H1 (cell line): Measurements from ENCODE around the gene CUX1.

Source experiments
- CEBPB ChIP-seq: IDR thresholded peaks from 2 replicates; pipeline ENCODE4 v1.6.1; 2012; ENCODE audit warnings: low read depth, low read length
- POLR2A ChIP-seq, 2 experiments: IDR thresholded peaks; 1 replicate in 1 of 2; 2 replicates in 1 of 2; pipeline ENCODE4 v1.6.1; 2011; ENCODE audit warnings: low read depth in 2 of 2, low read length in 2 of 2, mild to moderate bottlenecking in 2 of 2; ENCODE audit errors: control extremely low read depth in 1 of 2
- POLR2AphosphoS5 ChIP-seq: IDR thresholded peaks from 2 replicates; pipeline ENCODE4 v1.6.1; 2011; ENCODE audit warnings: low read depth, low read length
- POU5F1 ChIP-seq: IDR thresholded peaks from 2 replicates; pipeline ENCODE4 v1.6.1; 2011; ENCODE audit warnings: low read depth, mild to moderate bottlenecking, low read length, moderate library complexity
- TF ChIP-seq, protein P1 (sequence below), 3 experiments: IDR thresholded peaks; 1 replicate in 2 of 3; 2 replicates in 1 of 3; pipeline versions ENCODE4 v1.5.1 to v1.6.1; 2011; ENCODE audit warnings: low read length in 3 of 3, mild to moderate bottlenecking in 3 of 3, inconsistent platforms in 2 of 3, low read depth in 1 of 3, moderate library complexity in 1 of 3; ENCODE audit not compliant: insufficient read depth in 1 of 3; ENCODE audit errors: control extremely low read depth in 1 of 3
- TF ChIP-seq, protein P2 (sequence below): fragments of 300-600 bp; sonication (generic); IDR thresholded peaks from 2 replicates; pipeline ENCODE4 v1.7.1; 2012; ENCODE audit warnings: low read length, moderate library complexity, mild to moderate bottlenecking, inconsistent platforms; ENCODE audit not compliant: insufficient replicate concordance

DNA sequence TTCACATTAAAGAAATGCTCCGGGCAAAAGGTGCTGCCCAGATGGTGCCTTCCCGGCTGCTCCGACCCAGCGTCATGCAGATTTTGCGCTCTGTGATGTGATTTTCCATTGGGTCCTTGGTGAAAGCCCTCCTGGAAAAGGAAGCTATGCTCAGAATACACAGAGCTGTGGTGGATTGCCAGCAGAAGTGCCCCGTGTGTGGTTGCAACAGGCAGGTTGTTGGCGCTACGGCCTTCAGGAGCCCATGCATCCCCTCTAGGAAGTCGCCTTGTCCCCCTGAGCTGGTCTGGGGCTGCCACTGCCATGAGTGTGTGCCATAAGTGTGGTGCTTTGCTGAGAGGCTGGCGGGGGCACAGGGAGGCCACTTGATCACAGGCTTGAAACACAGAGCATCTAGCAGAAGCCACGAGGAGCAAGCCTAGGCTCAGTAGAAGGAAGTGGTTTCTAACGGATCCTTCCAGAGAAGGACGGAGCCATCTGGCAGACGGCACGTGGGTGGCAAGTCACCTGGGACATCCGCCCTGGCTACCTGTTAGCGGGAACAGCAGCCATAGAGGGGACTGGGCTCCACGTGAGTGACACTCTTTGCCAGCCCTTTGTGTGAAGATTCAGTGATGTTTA, 210.9 kb downstream of the CUX1 start:
- TF ChIP-seq POLR2A (IDR thresholded peaks at IDR 0.05; ENCODE audit: control extremely low read depth in 1 of 2, low read depth in 2 of 2, low read length in 2 of 2) (no peak), CEBPB (no peak), POLR2AphosphoS5 (no peak), POU5F1 (no peak)
- TF ChIP-seq, protein P1, sequence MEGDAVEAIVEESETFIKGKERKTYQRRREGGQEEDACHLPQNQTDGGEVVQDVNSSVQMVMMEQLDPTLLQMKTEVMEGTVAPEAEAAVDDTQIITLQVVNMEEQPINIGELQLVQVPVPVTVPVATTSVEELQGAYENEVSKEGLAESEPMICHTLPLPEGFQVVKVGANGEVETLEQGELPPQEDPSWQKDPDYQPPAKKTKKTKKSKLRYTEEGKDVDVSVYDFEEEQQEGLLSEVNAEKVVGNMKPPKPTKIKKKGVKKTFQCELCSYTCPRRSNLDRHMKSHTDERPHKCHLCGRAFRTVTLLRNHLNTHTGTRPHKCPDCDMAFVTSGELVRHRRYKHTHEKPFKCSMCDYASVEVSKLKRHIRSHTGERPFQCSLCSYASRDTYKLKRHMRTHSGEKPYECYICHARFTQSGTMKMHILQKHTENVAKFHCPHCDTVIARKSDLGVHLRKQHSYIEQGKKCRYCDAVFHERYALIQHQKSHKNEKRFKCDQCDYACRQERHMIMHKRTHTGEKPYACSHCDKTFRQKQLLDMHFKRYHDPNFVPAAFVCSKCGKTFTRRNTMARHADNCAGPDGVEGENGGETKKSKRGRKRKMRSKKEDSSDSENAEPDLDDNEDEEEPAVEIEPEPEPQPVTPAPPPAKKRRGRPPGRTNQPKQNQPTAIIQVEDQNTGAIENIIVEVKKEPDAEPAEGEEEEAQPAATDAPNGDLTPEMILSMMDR (IDR thresholded peaks at IDR 0.05; ENCODE audit: control extremely low read depth in 1 of 3, insufficient read depth in 1 of 3, low read depth in 1 of 3, low read length in 3 of 3), result no peak
- TF ChIP-seq, protein P2, sequence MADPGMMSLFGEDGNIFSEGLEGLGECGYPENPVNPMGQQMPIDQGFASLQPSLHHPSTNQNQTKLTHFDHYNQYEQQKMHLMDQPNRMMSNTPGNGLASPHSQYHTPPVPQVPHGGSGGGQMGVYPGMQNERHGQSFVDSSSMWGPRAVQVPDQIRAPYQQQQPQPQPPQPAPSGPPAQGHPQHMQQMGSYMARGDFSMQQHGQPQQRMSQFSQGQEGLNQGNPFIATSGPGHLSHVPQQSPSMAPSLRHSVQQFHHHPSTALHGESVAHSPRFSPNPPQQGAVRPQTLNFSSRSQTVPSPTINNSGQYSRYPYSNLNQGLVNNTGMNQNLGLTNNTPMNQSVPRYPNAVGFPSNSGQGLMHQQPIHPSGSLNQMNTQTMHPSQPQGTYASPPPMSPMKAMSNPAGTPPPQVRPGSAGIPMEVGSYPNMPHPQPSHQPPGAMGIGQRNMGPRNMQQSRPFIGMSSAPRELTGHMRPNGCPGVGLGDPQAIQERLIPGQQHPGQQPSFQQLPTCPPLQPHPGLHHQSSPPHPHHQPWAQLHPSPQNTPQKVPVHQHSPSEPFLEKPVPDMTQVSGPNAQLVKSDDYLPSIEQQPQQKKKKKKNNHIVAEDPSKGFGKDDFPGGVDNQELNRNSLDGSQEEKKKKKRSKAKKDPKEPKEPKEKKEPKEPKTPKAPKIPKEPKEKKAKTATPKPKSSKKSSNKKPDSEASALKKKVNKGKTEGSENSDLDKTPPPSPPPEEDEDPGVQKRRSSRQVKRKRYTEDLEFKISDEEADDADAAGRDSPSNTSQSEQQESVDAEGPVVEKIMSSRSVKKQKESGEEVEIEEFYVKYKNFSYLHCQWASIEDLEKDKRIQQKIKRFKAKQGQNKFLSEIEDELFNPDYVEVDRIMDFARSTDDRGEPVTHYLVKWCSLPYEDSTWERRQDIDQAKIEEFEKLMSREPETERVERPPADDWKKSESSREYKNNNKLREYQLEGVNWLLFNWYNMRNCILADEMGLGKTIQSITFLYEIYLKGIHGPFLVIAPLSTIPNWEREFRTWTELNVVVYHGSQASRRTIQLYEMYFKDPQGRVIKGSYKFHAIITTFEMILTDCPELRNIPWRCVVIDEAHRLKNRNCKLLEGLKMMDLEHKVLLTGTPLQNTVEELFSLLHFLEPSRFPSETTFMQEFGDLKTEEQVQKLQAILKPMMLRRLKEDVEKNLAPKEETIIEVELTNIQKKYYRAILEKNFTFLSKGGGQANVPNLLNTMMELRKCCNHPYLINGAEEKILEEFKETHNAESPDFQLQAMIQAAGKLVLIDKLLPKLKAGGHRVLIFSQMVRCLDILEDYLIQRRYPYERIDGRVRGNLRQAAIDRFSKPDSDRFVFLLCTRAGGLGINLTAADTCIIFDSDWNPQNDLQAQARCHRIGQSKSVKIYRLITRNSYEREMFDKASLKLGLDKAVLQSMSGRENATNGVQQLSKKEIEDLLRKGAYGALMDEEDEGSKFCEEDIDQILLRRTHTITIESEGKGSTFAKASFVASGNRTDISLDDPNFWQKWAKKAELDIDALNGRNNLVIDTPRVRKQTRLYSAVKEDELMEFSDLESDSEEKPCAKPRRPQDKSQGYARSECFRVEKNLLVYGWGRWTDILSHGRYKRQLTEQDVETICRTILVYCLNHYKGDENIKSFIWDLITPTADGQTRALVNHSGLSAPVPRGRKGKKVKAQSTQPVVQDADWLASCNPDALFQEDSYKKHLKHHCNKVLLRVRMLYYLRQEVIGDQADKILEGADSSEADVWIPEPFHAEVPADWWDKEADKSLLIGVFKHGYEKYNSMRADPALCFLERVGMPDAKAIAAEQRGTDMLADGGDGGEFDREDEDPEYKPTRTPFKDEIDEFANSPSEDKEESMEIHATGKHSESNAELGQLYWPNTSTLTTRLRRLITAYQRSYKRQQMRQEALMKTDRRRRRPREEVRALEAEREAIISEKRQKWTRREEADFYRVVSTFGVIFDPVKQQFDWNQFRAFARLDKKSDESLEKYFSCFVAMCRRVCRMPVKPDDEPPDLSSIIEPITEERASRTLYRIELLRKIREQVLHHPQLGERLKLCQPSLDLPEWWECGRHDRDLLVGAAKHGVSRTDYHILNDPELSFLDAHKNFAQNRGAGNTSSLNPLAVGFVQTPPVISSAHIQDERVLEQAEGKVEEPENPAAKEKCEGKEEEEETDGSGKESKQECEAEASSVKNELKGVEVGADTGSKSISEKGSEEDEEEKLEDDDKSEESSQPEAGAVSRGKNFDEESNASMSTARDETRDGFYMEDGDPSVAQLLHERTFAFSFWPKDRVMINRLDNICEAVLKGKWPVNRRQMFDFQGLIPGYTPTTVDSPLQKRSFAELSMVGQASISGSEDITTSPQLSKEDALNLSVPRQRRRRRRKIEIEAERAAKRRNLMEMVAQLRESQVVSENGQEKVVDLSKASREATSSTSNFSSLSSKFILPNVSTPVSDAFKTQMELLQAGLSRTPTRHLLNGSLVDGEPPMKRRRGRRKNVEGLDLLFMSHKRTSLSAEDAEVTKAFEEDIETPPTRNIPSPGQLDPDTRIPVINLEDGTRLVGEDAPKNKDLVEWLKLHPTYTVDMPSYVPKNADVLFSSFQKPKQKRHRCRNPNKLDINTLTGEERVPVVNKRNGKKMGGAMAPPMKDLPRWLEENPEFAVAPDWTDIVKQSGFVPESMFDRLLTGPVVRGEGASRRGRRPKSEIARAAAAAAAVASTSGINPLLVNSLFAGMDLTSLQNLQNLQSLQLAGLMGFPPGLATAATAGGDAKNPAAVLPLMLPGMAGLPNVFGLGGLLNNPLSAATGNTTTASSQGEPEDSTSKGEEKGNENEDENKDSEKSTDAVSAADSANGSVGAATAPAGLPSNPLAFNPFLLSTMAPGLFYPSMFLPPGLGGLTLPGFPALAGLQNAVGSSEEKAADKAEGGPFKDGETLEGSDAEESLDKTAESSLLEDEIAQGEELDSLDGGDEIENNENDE, result no peak
